ENCODE measurements around the gene NAPA.

The NAPA gene

GRCh38 chr19:47547199-47547598 lies 32.3 kb upstream of the NAPA start:
- H3K4me3 ChIP-seq (ENCODE audit: low read depth, low read length): no peak overlapping the region
- TF ChIP-seq CTCF (IDR thresholded peaks at IDR 0.05; ENCODE audit: borderline replicate concordance, insufficient read depth, low read depth, low read length): no peak

- no peak for TF ChIP-seq CTCF (IDR thresholded peaks at IDR 0.05; ENCODE audit: borderline replicate concordance, insufficient read depth, low read depth, low read length)
- H3K4me3 ChIP-seq (ENCODE audit: low read depth, low read length): no peak overlapping the region
These were observed 30.4 kb upstream of the NAPA start for GRCh38 chr19:47545061-47545948.

- no peak for TF ChIP-seq CTCF (IDR thresholded peaks at IDR 0.05; ENCODE audit: borderline replicate concordance, insufficient read depth, low read depth, low read length)
These were observed 29.6 kb upstream of the NAPA start for GRCh38 chr19:47544476-47544875.

GRCh38 chr19:47544075-47544474 lies 29.2 kb upstream of the NAPA start:
- no peak for TF ChIP-seq CTCF (IDR thresholded peaks at IDR 0.05; ENCODE audit: borderline replicate concordance, insufficient read depth, low read depth, low read length)
- H3K4me3 ChIP-seq (ENCODE audit: low read depth, low read length): no peak overlapping the region

More at GRCh38 chr19:47544476-47544875, 29.6 kb upstream of the NAPA start:
- no peak overlapping the region for H3K4me3 ChIP-seq (ENCODE audit: low read depth, low read length)

GRCh38 chr19:47542030-47542475 lies 27.2 kb upstream of the NAPA start:
- no peak overlapping the region for H3K4me3 ChIP-seq (ENCODE audit: low read depth, low read length)
- no peak for TF ChIP-seq CTCF (IDR thresholded peaks at IDR 0.05; ENCODE audit: borderline replicate concordance, insufficient read depth, low read depth, low read length)

GRCh38 chr19:47541518-47541917 lies 26.7 kb upstream of the NAPA start:
- TF ChIP-seq CTCF (IDR thresholded peaks at IDR 0.05; ENCODE audit: borderline replicate concordance, insufficient read depth, low read depth, low read length): no peak
- no peak overlapping the region for H3K4me3 ChIP-seq (ENCODE audit: low read depth, low read length)

GRCh38 chr19:47540748-47541147 lies 25.9 kb upstream of the NAPA start:
- 0 out of 2 replicates have a peak, but pooled peaks have one; percentile 5 for TF ChIP-seq CTCF (IDR thresholded peaks at IDR 0.05; ENCODE audit: borderline replicate concordance, insufficient read depth, low read depth, low read length)
- no peak overlapping the region for H3K4me3 ChIP-seq (ENCODE audit: low read depth, low read length)
